Heart right ventricle (tissue), 16 donors: ENCODE data around the gene THBD. TPM values are rescaled to one million over a fixed set of nuclear protein-coding genes. Genes with fewer than 3 reads are reported as not detected.

Source experiments
- ATAC-seq, 8 donors: fragments of 200-7000 bp; cut with Tn5 transposase; one replicate each; pipeline ENCODE4 v1.9.1; 2020; ENCODE audit warnings: mild to moderate bottlenecking in 8 of 8, moderate library complexity in 8 of 8, moderate number of reproducible peaks in 1 of 8
- DNase-seq, 2 donors: peaks; one replicate each; pipeline ENCODE4 v3.0.0-alpha.2; 2020
- H3K27ac ChIP-seq, 10 donors: fragments of 200-600 bp; sonication (generic) in 2 of 10; one replicate each; pipeline versions ENCODE4 v1.5.0 to v1.8.0; 2020 to 2022; ENCODE audit warnings: mild to moderate bottlenecking in 3 of 10
- H3K27me3 ChIP-seq, 7 donors: fragments of 200-600 bp; one replicate each; pipeline ENCODE4 v1.8.0; 2021 to 2022; ENCODE audit warnings: mild to moderate bottlenecking in 2 of 7
- H3K36me3 ChIP-seq, 9 donors: fragments of 200-600 bp; sonication (generic) in 1 of 9; one replicate each; pipeline versions ENCODE4 v1.5.0 to v1.8.0; 2020 to 2022; ENCODE audit warnings: mild to moderate bottlenecking in 2 of 9
- H3K4me1 ChIP-seq, 9 donors: fragments of 200-600 bp; sonication (generic) in 1 of 9; one replicate each; pipeline versions ENCODE4 v1.5.0 to v1.8.0; 2020 to 2022; ENCODE audit warnings: mild to moderate bottlenecking in 4 of 9
- H3K4me3 ChIP-seq, 10 donors: fragments of 200-600 bp; sonication (generic) in 2 of 10; one replicate each; pipeline versions ENCODE4 v1.5.0 to v1.8.0; 2020 to 2022; ENCODE audit warnings: mild to moderate bottlenecking in 7 of 10, moderate library complexity in 2 of 10
- H3K9me3 ChIP-seq, 11 donors: fragments of 200-600 bp in 10 of 11; sonication (generic) in 2 of 11; one replicate each; pipeline versions ENCODE4 v1.5.0 to v1.8.0; 2013 to 2022; ENCODE audit warnings: mild to moderate bottlenecking in 2 of 11, control low read depth in 1 of 11, moderate library complexity in 1 of 11
- WGBS, 2 donors: extraction: QIAGEN DNeasy Blood & Tissue Kit; methylation state at CpG; one replicate each; pipeline ENCODE4 v1.1.7; 2013; ENCODE audit warnings: inconsistent platforms in 1 of 2; 5-methylcytosine and 5-hydroxymethylcytosine counted together
- intact Hi-C, 10 donors: fragments of 100-400 bp; cut with DNase I; formaldehyde crosslinking; loops; one replicate each; pipeline versions ENCODE4 v1.11.1 to v1.14.2; 2022
- polyA plus RNA-seq, 2 donors: library from polyadenylated mRNA; stranded (reverse); fragments of 200-250 nt; gene quantifications; one replicate each; pipeline ENCODE4 v1.2.3, GENCODE V29; 2013
- total RNA-seq, 10 donors: library from RNA; stranded (reverse); fragmentation: NEBNext Ultra II Directional in 3 of 10; extraction: Animal tissue kit (Norgen Biotek cat#: 25700) in 3 of 10; gene quantifications; one replicate each; pipeline versions ENCODE4 v1.2.1 to v1.2.4, GENCODE V29; 2021 to 2023
- TF ChIP-seq, protein P1 (sequence below), 9 donors: fragments of 200-600 bp; sonication (generic) in 2 of 9; IDR thresholded peaks; one replicate each; pipeline versions ENCODE4 v1.5.0 to v1.8.0; 2021 to 2022; ENCODE audit warnings: antibody characterized with exemption in 9 of 9, mild to moderate bottlenecking in 5 of 9, moderate library complexity in 1 of 9
- donor health status: Arrhythmogenic right ventricular cardiomyopathy.
- donor health status: ischemic (EF 13 %, LVEDD 7.1; RV severe dilation, severe dysfunction).
- donor health status: healthy with polysubstance abuse.
- donor health status: DM: no; HTN: yes; CAD: no.
- donor health status: DM: no; HTN: no; CAD: no.
- donor health status: ischemic (EF 25% LVEDD 6.9; RV normal size, moderate dysfunction).
- donor health status: ischemic (EF 25% LVEDD 5.7; RV mildly dilated, moderate dysfunction).
- donor health status: healthy.
- donor health status: DM: yes; HTN: yes; CAD: no.
- donor health status: Ischemic cardiomyopathy.
- donor health status: ischemic (EF 35%, LVEDD 5.7; RV mildly dilated, moderate dysfunction).
- donor health status: nonischemic (EF 11% LVEDD 7.7; RV severe dilation, severe dysfunction).
- donor health status: DM: yes; HTN: yes; CAD: no.
- donor health status: PGD.
- donor health status: ischemic (EF 29% LVEDD 5.4; RV normal size, mild dysfunction).
- donor health status: nonischemic (EF 23%, LVEDD 6.1; RV moderate dilation, normal function).

Gene THBD
- total and polyA plus RNA-seq, 12 donors, result 11.1 to 61.0 (median 17.4) TPM

DNA sequence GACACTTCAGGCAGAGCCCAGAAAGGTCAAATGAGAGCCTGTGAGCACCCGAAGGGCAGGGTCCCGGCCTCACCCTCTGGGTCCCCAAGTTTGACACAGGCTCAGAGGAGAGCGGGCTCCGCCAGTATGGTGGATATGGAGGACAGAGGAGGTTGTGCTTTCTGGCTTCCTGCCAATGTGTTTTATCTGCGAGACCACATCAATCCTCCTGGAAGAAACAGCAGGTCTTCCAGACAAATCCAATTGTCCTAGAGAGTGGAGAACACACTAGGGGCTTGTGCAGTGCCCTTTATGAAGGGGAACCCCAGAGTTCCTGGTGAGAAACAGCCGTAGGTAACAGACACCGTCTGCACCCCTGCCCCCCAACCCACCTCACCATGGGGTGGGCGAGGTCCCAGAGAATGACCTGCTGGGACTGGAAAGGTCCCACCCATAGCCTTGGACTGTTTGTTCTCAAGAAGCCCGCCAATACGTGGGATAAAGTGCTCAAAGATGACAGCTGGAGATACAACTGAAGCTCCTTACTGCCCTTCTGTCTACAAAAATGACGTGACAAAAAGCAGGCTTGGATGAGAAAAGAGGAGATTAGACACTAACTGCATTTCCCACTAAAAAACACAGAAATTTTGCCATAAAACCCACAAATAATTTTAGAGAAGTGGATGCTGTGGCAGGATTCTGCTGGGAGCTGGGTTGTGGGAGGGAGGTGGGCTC lies 38.3 kb downstream of the THBD start:
- no peak for ATAC-seq
- Histone ChIP-seq H3K27ac (no peak overlapping the region), H3K4me3 (no peak overlapping the region), H3K36me3 (no peaks in the 10 kb centered on the region), H3K27me3 (no peaks in the 10 kb centered on the region), H3K4me1 (peaks cover 0 to 14% (median 5%) of the 10 kb centered on the region in 9 donors), H3K9me3 (peaks cover 0 to 4% (median 0%) of the 10 kb centered on the region in 11 donors)
- intact Hi-C loops, result no loop called here
- 91 to 94% methylated on average over 11 of the region's 11 CpGs for WGBS, 2 donors
- TF ChIP-seq, protein P1, sequence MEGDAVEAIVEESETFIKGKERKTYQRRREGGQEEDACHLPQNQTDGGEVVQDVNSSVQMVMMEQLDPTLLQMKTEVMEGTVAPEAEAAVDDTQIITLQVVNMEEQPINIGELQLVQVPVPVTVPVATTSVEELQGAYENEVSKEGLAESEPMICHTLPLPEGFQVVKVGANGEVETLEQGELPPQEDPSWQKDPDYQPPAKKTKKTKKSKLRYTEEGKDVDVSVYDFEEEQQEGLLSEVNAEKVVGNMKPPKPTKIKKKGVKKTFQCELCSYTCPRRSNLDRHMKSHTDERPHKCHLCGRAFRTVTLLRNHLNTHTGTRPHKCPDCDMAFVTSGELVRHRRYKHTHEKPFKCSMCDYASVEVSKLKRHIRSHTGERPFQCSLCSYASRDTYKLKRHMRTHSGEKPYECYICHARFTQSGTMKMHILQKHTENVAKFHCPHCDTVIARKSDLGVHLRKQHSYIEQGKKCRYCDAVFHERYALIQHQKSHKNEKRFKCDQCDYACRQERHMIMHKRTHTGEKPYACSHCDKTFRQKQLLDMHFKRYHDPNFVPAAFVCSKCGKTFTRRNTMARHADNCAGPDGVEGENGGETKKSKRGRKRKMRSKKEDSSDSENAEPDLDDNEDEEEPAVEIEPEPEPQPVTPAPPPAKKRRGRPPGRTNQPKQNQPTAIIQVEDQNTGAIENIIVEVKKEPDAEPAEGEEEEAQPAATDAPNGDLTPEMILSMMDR (IDR thresholded peaks at IDR 0.05), result no peak
- DNase-seq, result no peak

DNA sequence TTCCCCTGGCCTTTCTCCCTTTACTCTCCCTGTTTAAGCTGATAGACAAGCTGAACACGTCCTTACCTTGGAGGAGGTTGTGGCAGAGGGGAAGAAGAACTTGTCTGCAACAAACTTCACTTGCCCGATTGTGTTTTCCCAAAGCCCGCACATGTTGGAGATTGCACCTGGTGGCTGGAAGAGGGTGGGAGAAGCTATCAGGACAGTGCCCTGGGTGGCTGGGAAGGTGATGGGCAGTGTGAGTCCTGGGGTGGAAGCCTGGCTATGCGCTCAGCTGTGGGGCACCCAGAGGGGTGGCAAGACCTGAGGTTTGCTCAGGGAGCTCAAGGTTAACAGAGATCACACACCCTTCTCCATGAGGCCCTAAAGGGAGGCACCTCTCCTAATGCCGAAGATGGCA lies 39.4 kb downstream of the THBD start:
- ATAC-seq (no peak), DNase-seq (no peak)
- Histone ChIP-seq H3K4me3 (no peak overlapping the region), H3K27me3 (no peaks in the 10 kb centered on the region), H3K9me3 (peaks cover 0 to 4% (median 0%) of the 10 kb centered on the region in 11 donors), H3K4me1 (peaks cover 0 to 14% (median 5%) of the 10 kb centered on the region in 9 donors), H3K36me3 (no peaks in the 10 kb centered on the region), H3K27ac (no peak overlapping the region)
- intact Hi-C loops, result no loop called here
- TF ChIP-seq, protein P1 (IDR thresholded peaks at IDR 0.05), result no peak
- 89 to 92% methylated on average over 4 to 5 of the region's 5 CpGs for WGBS, 2 donors

DNA sequence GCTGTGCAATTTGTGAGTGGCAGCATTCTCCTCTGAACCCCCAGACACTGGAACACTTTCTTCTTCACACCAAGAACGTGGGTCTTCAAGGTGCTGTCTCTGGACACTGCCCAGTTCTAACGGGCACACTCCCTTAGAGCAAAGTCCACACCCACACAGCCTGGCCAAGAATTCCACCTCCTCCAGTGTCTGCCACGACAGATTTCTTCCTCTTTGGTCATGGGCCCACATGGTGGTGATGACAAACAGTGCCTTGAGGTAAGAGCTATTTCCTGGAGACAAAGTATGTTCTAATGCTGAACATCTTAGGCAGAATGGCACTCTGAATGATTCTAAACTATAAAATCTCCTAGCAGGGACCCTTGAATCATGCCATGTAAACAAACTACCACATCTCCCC lies 39.8 kb downstream of the THBD start:
- intact Hi-C loops, result no loop called here
- TF ChIP-seq, protein P1 (IDR thresholded peaks at IDR 0.05), result no peak

DNA sequence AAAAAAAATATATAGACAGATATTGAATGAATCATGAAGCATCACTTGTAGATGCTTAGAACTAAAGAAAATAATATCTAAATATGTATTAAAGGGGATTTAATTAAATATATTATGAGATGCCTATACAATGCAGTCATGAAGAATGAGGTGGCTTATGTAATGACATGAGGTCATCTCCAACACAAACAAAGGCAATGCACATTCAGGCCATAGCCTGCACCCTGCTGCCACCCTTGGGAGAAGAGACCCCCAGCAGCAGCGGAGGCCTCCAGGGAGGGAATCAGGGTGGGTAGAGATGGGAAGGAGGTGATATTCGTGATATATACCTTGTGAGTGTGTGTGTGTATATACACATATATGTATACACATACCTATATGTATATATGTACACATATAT lies 40.8 kb downstream of the THBD start:
- 97 to 100% methylated on average over 2 of the region's 2 CpGs for WGBS, 2 donors
- intact Hi-C loops, result no loop called here
- Histone ChIP-seq H3K36me3 (no peaks in the 10 kb centered on the region), H3K4me1 (peaks cover 0 to 11% (median 5%) of the 10 kb centered on the region in 9 donors), H3K27me3 (no peaks in the 10 kb centered on the region), H3K27ac (no peak overlapping the region), H3K4me3 (no peak overlapping the region), H3K9me3 (no peaks in the 10 kb centered on the region)
- ATAC-seq, result no peak
- TF ChIP-seq, protein P1 (IDR thresholded peaks at IDR 0.05), result no peak
- no peak for DNase-seq

More for the DNA sequence above, 39.8 kb downstream of the THBD start:
- Histone ChIP-seq H3K36me3 (no peaks in the 10 kb centered on the region), H3K27me3 (no peaks in the 10 kb centered on the region), H3K4me3 (no peak overlapping the region), H3K4me1 (peaks cover 0 to 14% (median 5%) of the 10 kb centered on the region in 9 donors), H3K9me3 (peaks cover 0 to 4% (median 0%) of the 10 kb centered on the region in 11 donors), H3K27ac (no peak overlapping the region)
- DNase-seq (no peak), ATAC-seq (peak in 2 of 8 donors; percentile 42 to 51)
- 42 to 46% methylated on average over 3 of the region's 3 CpGs for WGBS, 2 donors
